MM.1S (cell line): Measurements from ENCODE around the gene PLIN3.

ENCODE experiments used
- DNase-seq: peaks from one replicate; pipeline ENCODE4 v3.0.0-alpha.2; 2015
- H2AFZ ChIP-seq: fragments of 300-600 bp; sonication (generic); 2 replicates; pipeline ENCODE4 v1.6.0; 2016; ENCODE audit warnings: antibody characterized with exemption, low read length
- H3F3A ChIP-seq: fragments of 300-600 bp; sonication (generic); 2 replicates; pipeline ENCODE4 v1.6.1; 2016; ENCODE audit warnings: mild to moderate bottlenecking, antibody characterized with exemption, low read length, moderate library complexity, mixed read lengths; ENCODE audit not compliant: insufficient read depth
- H3K27ac ChIP-seq: fragments of 300-600 bp; sonication (generic); 2 replicates; pipeline ENCODE4 v1.5.1; 2016; ENCODE audit warnings: mild to moderate bottlenecking, low read length
- H3K27me3 ChIP-seq: fragments of 300-600 bp; sonication (generic); replicated peaks from 2 replicates; pipeline ENCODE4 v1.6.0; 2016; ENCODE audit warnings: low read length; ENCODE audit not compliant: insufficient read depth
- H3K36me3 ChIP-seq: fragments of 300-600 bp; sonication (generic); replicated peaks from 2 replicates; pipeline ENCODE4 v1.6.1; 2016; ENCODE audit warnings: mild to moderate bottlenecking, low read length, mixed read lengths; ENCODE audit not compliant: insufficient read depth
- H3K4me1 ChIP-seq: fragments of 300-600 bp; sonication (generic); 2 replicates; pipeline ENCODE4 v1.6.1; 2016; ENCODE audit warnings: low read length, mixed read lengths
- H3K4me2 ChIP-seq: fragments of 300-600 bp; sonication (generic); 2 replicates; pipeline ENCODE4 v1.6.0; 2016; ENCODE audit warnings: low read depth, low read length
- H3K4me3 ChIP-seq: fragments of 300-600 bp; sonication (generic); 2 replicates; pipeline ENCODE4 v1.5.1; 2016; ENCODE audit warnings: low read length, mixed read lengths
- H3K79me2 ChIP-seq: fragments of 300-600 bp; sonication (generic); 2 replicates; pipeline ENCODE4 v1.6.1; 2016; ENCODE audit warnings: mixed run types, low read length, mixed read lengths
- H3K9ac ChIP-seq: fragments of 300-600 bp; sonication (generic); 2 replicates; pipeline ENCODE4 v1.6.1; 2016; ENCODE audit warnings: low read length, mixed read lengths
- H3K9me2 ChIP-seq: fragments of 300-600 bp; sonication (generic); replicated peaks from 2 replicates; pipeline ENCODE4 v1.6.1; 2016; ENCODE audit warnings: mild to moderate bottlenecking, low read length, mixed read lengths; ENCODE audit not compliant: insufficient read depth
- H3K9me3 ChIP-seq: fragments of 300-600 bp; sonication (generic); replicated peaks from 2 replicates; pipeline ENCODE4 v1.6.1; 2016; ENCODE audit warnings: mild to moderate bottlenecking, low read length, mixed read lengths; ENCODE audit not compliant: insufficient read depth
- H4K20me1 ChIP-seq: fragments of 300-600 bp; sonication (generic); 2 replicates; pipeline ENCODE4 v1.6.1; 2016; ENCODE audit warnings: mild to moderate bottlenecking, low read length, moderate library complexity, mixed read lengths; ENCODE audit not compliant: insufficient read depth
- EZH2 ChIP-seq: fragments of 300-600 bp; sonication (generic); optimal IDR thresholded peaks from 2 replicates; pipeline ENCODE3; 2017; ENCODE audit warnings: low read depth, mild to moderate bottlenecking, antibody characterized with exemption, low read length, mixed read lengths
- EZH2phosphoT487 ChIP-seq: fragments of 300-600 bp; sonication (generic); IDR thresholded peaks from 2 replicates; pipeline ENCODE4 v1.6.1; 2018; ENCODE audit warnings: antibody characterized with exemption, low read length
- TF ChIP-seq, protein P1 (sequence below): fragments of 300-600 bp; sonication (generic); IDR thresholded peaks from 2 replicates; pipeline ENCODE4 v1.5.1; 2016; ENCODE audit warnings: antibody characterized with exemption, low read length, mixed read lengths

The PLIN3 gene, protein sequence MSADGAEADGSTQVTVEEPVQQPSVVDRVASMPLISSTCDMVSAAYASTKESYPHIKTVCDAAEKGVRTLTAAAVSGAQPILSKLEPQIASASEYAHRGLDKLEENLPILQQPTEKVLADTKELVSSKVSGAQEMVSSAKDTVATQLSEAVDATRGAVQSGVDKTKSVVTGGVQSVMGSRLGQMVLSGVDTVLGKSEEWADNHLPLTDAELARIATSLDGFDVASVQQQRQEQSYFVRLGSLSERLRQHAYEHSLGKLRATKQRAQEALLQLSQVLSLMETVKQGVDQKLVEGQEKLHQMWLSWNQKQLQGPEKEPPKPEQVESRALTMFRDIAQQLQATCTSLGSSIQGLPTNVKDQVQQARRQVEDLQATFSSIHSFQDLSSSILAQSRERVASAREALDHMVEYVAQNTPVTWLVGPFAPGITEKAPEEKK

DNA sequence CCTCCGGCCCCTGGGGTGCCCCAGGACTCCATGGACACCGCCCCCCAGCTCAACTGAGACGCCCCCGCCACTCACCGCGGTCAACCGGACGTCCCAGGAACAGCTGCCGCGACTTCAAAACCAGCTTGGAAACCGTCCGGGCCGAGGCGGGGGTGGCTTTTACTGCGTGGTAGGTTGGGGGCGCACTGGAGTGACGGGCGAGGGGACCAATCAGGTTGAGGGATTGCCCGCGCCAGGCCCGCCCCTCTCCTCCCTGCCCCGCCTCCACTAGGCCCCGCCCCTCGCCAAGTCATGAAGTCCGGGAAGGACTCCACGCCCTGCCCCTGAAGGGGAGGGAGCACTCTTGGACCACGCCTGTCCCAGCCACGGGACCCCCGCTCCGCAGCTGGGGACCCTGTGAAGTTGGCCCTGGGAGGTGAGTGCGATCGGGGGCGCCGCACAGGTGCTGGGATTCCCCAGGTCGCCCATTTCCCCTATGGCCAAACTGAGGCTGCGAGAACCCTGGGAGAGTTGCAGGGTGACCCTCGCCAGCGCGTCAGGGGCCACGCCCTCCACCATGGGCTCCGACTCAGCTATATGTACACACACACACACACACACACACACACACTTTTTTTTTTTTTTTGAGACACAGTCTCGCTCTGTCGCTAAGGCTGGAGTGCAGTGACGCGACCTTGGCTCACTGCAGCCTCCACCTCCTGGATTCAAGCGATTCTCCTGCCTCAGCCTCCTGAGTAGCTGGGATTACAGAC is at the start of gene PLIN3:
Gene PLIN3, minus strand, starts transcription at position 134 of the 752 bp plus-strand sequence. CDS start 6,273 bp downstream, outside the sequence.
- no peak within 1 kb of the TSS for H3K27ac ChIP-seq
- H3K36me3 ChIP-seq, result no peaks in the 10 kb centered on the region
- peak within 1 kb of the TSS; percentile 88 for H3K4me2 ChIP-seq
- peak; percentile 92 for DNase-seq
- no peaks in the 10 kb centered on the region; the same call in 1 of the 2 replicates for H3K27me3 ChIP-seq
- H4K20me1 ChIP-seq, result no peaks in the 10 kb centered on the region
- no peaks in the 10 kb centered on the region for H3F3A ChIP-seq
- no peaks in the 10 kb centered on the region for H3K9me2 ChIP-seq
- TF ChIP-seq EZH2phosphoT487, result no peak
- H3K4me1 ChIP-seq, result no peaks in the 10 kb centered on the region
- H3K9ac ChIP-seq, result peak within 1 kb of the TSS; percentile 56
- no peaks in the 10 kb centered on the region for H3K79me2 ChIP-seq
- H2AFZ ChIP-seq, result peak within 1 kb of the TSS; percentile 98
- peak within 1 kb of the TSS; percentile 87 for H3K4me3 ChIP-seq
- no peaks in the 10 kb centered on the region for H3K9me3 ChIP-seq

DNA sequence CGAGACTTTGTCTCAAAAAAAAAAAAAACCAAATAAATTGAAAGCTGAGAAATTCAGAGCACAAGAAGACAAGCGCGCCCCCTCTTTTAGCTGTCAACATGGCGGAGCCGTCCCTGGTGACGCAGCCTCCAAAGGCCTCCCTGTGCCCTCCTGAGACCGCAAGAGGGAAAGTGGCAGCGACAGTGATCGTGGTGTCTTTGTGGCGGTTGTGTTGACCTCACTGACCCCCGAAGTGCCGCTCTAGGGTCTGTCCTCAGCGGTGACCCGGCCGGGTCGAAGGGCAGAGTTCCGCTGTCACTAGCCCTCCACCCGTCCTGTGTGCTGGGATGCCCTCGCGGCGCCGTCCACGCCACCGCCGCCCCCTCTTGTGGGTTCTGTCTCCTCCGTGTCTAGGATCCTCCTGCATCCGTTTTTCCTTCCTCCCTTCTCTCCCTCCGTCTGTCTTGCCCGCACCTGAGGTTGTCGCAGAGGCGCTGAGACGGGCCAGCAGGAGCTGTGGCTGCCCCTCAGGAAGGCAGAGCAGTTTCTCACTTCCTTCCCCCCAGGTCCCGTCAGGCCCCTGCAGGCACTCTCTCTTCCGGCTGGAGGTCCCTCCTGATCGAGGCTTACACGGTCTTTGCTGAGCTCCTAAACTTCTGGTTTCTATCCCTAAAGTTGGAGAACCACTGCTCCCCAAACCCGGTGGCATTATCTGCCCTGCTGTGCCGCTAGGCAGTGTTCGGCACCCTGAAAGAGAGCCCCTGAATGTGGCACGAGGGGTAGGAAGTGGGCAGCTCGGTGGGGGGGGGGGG is 49.0 kb upstream of the PLIN3 start:
- TF ChIP-seq EZH2 (no peak), EZH2phosphoT487 (no peak)
- TF ChIP-seq, protein P1, sequence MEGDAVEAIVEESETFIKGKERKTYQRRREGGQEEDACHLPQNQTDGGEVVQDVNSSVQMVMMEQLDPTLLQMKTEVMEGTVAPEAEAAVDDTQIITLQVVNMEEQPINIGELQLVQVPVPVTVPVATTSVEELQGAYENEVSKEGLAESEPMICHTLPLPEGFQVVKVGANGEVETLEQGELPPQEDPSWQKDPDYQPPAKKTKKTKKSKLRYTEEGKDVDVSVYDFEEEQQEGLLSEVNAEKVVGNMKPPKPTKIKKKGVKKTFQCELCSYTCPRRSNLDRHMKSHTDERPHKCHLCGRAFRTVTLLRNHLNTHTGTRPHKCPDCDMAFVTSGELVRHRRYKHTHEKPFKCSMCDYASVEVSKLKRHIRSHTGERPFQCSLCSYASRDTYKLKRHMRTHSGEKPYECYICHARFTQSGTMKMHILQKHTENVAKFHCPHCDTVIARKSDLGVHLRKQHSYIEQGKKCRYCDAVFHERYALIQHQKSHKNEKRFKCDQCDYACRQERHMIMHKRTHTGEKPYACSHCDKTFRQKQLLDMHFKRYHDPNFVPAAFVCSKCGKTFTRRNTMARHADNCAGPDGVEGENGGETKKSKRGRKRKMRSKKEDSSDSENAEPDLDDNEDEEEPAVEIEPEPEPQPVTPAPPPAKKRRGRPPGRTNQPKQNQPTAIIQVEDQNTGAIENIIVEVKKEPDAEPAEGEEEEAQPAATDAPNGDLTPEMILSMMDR, result no peak

DNA sequence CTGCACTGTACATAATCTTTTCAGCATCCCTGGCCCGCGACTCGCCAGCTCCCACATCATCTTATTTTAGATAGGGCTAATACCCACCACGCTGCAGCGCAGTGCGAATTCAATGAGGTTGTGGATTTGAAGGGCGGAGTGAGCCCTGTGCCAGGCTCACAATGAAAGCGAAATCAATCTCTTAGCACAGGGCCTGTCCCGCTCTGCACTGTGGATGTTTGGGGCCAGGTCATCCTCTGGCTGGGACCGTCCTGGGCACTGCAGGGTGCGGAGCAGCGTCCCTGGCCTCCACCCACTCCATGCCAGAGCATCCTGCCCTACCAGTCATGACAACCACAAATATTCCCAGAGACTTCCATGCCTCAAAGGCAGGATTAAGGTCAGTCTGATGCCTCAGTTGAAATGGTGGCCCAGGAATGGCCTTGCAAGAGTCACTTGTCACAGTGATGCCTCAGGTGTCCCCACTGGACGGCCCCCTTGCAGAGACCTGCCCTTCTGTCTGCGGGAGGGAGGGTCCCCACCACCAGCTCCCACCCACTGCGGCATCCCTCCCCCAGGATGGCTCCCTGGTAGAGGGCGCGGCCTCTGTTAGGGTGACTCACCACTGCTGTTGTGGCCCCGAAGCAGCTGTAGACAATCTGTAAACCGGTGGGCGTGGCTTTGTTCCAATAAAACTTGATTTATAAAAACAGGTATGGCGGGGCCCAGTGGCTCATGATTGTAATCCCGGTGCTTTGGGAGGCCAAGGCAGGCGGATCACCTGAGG is 47.5 kb upstream of the PLIN3 start:
- TF ChIP-seq EZH2, result no peak
- no peak for TF ChIP-seq EZH2phosphoT487
- TF ChIP-seq, protein P1, result no peak
- H2AFZ ChIP-seq, result no peak overlapping the region
- H3K4me1 ChIP-seq, result peaks cover 7% of the 10 kb centered on the region
- peaks cover 96% of the 10 kb centered on the region for H3K79me2 ChIP-seq
- no peak overlapping the region for H3K4me3 ChIP-seq
- 0 out of 2 replicates have a peak, but pooled peaks cover 8% of the 10 kb centered on the region for H3K36me3 ChIP-seq
- peaks cover 19% of the 10 kb centered on the region for H4K20me1 ChIP-seq
- peaks cover 5% of the 10 kb centered on the region; the same call in 1 of the 2 replicates for H3F3A ChIP-seq
- no peaks in the 10 kb centered on the region for H3K9me2 ChIP-seq
- H3K9me3 ChIP-seq, result no peaks in the 10 kb centered on the region
- no peaks in the 10 kb centered on the region for H3K27me3 ChIP-seq
- no peak overlapping the region; the same call in 1 of the 2 replicates for H3K4me2 ChIP-seq
- H3K27ac ChIP-seq, result no peak overlapping the region
- no peak for DNase-seq
- no peak overlapping the region for H3K9ac ChIP-seq

More for the DNA sequence above, 49.0 kb upstream of the PLIN3 start:
- Histone ChIP-seq H3K4me1 (no peaks in the 10 kb centered on the region; the same call in 1 of the 2 replicates), H3K27me3 (no peaks in the 10 kb centered on the region), H3K79me2 (peaks cover 99% of the 10 kb centered on the region), H4K20me1 (peaks cover 19% of the 10 kb centered on the region), H3K27ac (no peak overlapping the region), H3K9ac (no peak overlapping the region), H3K4me3 (no peak overlapping the region), H2AFZ (no peak overlapping the region), H3F3A (no peaks in the 10 kb centered on the region; the same call in 1 of the 2 replicates), H3K4me2 (no peak overlapping the region), H3K9me3 (no peaks in the 10 kb centered on the region), H3K36me3 (peaks cover 13% of the 10 kb centered on the region; the same call in 1 of the 2 replicates), H3K9me2 (no peaks in the 10 kb centered on the region)
- DNase-seq, result no peak
